ENCODE measurements around the gene THYN1. TPM values are rescaled to one million over a fixed set of nuclear protein-coding genes. Genes with fewer than 3 reads are reported as not detected.
"Not testable (repeated sequence)": the region's sequence is repeated elsewhere in the genome, so short reads cannot be mapped to it uniquely, and the experiment has no call there.

The THYN1 gene
- total RNA-seq, 1 donor from 2014 or later, result 33.7 TPM

DNA sequence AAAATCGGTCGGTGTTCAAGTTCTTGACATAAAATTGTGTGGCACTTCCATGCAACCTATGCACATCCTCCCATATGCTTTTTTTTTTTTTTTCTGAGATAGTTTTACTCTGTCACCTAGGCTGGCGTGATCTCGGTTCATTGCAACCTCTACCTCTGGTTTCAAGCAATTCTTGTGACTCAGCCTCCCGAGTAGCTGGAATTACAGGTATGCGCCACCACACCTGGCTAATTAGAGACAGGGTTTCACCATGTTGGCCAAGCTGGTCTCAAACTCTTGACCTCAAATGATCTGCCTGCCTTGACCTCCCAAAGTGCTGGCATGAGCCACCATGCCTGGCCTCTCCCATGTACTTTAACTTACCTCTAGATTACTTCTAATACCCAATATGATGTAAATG is 38.0 kb upstream of the THYN1 start:
- Histone ChIP-seq H3K36me3 (no peaks in the 10 kb centered on the region), H3K27me3 (ENCODE audit: low read depth) (no peaks in the 10 kb centered on the region), H3K27ac (no peak overlapping the region), H3K4me1 (no peaks in the 10 kb centered on the region), H3K9me3 (no peaks in the 10 kb centered on the region), H3K4me3 (no peak overlapping the region)
- no peak for DNase-seq
- TF ChIP-seq, protein P1, sequence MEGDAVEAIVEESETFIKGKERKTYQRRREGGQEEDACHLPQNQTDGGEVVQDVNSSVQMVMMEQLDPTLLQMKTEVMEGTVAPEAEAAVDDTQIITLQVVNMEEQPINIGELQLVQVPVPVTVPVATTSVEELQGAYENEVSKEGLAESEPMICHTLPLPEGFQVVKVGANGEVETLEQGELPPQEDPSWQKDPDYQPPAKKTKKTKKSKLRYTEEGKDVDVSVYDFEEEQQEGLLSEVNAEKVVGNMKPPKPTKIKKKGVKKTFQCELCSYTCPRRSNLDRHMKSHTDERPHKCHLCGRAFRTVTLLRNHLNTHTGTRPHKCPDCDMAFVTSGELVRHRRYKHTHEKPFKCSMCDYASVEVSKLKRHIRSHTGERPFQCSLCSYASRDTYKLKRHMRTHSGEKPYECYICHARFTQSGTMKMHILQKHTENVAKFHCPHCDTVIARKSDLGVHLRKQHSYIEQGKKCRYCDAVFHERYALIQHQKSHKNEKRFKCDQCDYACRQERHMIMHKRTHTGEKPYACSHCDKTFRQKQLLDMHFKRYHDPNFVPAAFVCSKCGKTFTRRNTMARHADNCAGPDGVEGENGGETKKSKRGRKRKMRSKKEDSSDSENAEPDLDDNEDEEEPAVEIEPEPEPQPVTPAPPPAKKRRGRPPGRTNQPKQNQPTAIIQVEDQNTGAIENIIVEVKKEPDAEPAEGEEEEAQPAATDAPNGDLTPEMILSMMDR (IDR thresholded peaks at IDR 0.05), result no peak
- intact Hi-C loops (cut with DNase I), result no loop called here
- no peak for ATAC-seq

DNA sequence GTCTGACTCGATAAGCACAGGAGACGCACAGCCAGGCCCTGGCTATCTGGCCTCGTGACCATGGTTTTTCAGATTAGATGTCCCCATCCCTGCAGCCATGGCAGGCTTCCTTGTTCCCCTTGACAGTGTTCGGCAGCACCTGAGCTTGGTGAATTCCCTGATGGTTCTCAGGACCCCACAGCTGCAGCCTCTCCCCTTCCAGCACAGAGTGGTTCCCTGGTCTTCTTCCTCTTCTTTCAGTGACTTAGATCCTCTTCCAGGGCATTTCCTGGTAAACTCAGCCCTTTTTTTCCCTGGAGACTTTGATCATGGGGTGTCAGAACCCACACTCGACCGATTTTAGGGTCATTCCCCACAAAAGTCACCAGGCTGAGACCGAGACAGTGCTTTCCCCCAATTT is 37.5 kb upstream of the THYN1 start:
- DNase-seq (no peak), ATAC-seq (no peak)
- Histone ChIP-seq H3K27ac (no peak overlapping the region), H3K27me3 (ENCODE audit: low read depth) (no peaks in the 10 kb centered on the region), H3K4me3 (no peak overlapping the region), H3K4me1 (no peaks in the 10 kb centered on the region), H3K36me3 (no peaks in the 10 kb centered on the region), H3K9me3 (no peaks in the 10 kb centered on the region)
- TF ChIP-seq, protein P1 (IDR thresholded peaks at IDR 0.05), result no peak
- intact Hi-C loops (cut with DNase I), result no loop called here

DNA sequence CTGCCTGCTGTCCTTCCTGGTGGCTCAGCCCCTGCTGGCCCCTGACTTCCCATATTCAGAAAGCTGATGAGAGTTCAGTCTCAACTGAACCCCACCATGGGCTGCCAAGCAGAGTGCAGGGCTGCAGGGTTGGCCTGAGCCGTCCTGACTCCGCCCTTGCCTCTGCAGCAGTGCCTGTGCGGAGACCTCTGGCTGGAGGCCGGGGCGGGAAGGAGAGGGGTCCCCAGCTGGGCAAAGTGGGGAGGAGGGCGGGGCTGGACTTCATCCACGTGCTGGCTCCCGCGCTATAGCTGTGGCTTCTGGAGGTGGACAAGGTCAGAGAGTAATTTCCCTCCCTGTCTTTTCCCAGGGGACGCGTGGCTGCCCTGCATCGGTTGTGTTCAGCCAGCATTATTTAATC is 36.6 kb upstream of the THYN1 start:
- DNase-seq, result no peak
- Histone ChIP-seq H3K36me3 (no peaks in the 10 kb centered on the region), H3K27me3 (ENCODE audit: low read depth) (no peaks in the 10 kb centered on the region), H3K27ac (no peak overlapping the region), H3K9me3 (no peaks in the 10 kb centered on the region), H3K4me3 (no peak overlapping the region), H3K4me1 (no peaks in the 10 kb centered on the region)
- intact Hi-C loops (cut with DNase I), result no loop called here
- TF ChIP-seq, protein P1 (IDR thresholded peaks at IDR 0.05), result no peak
- ATAC-seq, result peak in 1 of 2 donors; percentile 47

DNA sequence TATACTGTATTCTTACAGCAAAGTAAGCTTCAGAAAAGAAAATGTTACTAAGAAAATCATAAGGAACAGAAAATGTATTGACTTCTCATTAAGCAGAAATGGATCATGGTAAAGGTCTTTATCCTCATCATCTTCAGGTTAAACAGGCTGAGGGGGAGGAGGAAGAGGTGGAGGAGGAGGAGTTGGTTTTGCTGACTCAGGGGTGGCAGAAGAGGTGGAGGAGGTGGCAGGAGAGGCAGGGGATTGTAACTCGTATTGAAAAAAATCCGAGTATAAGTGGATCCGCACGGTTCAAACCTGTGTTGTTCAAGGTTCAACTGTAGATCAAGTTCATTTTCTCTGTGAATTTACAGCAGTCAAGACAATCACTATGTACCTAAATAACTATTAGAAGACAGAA is 36.0 kb upstream of the THYN1 start:
- Histone ChIP-seq H3K36me3 (no peaks in the 10 kb centered on the region), H3K27me3 (ENCODE audit: low read depth) (no peaks in the 10 kb centered on the region), H3K4me3 (no peak overlapping the region), H3K9me3 (no peaks in the 10 kb centered on the region), H3K27ac (no peak overlapping the region), H3K4me1 (no peaks in the 10 kb centered on the region)
- intact Hi-C loops (cut with DNase I), result no loop called here
- ATAC-seq (no peak), DNase-seq (no peak)
- TF ChIP-seq, protein P1 (IDR thresholded peaks at IDR 0.05), result no peak

DNA sequence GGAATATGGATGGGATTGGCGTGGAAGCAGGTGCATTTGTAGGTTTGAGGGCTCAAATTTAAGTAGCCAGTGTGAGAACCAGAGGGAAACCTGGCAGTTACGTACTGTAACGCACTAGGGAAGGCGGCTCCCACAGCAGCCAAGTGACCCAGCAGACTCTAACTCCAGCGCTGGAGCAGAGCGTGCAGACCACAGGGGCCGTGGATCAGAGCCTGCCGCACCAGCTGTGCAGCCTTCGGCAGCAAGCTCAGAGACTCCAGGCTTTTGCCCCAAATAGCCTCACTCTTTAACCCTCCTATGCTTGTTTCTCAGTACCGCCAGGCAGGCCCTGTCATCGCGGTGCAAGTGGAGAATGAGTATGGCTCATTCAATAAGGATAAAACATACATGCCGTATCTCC is 35.3 kb upstream of the THYN1 start:
- H3K9me3 ChIP-seq, result no peaks in the 10 kb centered on the region
- intact Hi-C loops (cut with DNase I), result no loop called here
- no peaks in the 10 kb centered on the region for H3K4me1 ChIP-seq
- TF ChIP-seq, protein P1 (IDR thresholded peaks at IDR 0.05), result no peak
- DNase-seq (no peak), ATAC-seq (no peak)
- no peaks in the 10 kb centered on the region for H3K36me3 ChIP-seq
- H3K27ac ChIP-seq, result no peak overlapping the region
- no peak overlapping the region for H3K4me3 ChIP-seq
- no peaks in the 10 kb centered on the region for H3K27me3 ChIP-seq (ENCODE audit: low read depth)

DNA sequence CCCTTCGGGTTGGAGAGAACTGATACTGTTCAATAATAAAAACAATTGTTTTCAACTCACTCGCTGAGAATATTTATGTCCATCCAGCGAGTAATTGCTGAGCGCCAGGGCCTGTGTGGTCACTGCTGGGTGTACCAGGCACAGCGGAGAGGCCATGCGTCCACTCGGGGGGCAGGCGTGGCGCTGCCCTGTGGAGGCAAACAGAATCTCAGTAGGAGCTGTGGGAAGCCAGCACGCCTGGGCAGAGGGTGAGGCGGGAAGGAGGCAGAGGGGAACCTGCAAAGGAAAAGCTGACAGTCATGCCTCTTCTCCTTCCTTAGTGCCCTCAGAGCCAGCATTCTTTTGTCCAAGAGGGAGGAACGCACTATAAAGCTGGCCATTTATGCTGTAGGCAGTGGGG is 34.4 kb upstream of the THYN1 start:
- intact Hi-C loops (cut with DNase I), result no loop called here
- TF ChIP-seq, protein P1 (IDR thresholded peaks at IDR 0.05), result no peak
- ATAC-seq (no peak), DNase-seq (no peak)
- H3K4me1 ChIP-seq, result no peaks in the 10 kb centered on the region
- H3K9me3 ChIP-seq, result no peaks in the 10 kb centered on the region
- no peak overlapping the region for H3K4me3 ChIP-seq
- no peaks in the 10 kb centered on the region for H3K36me3 ChIP-seq
- no peaks in the 10 kb centered on the region for H3K27me3 ChIP-seq (ENCODE audit: low read depth)
- H3K27ac ChIP-seq, result no peak overlapping the region

DNA sequence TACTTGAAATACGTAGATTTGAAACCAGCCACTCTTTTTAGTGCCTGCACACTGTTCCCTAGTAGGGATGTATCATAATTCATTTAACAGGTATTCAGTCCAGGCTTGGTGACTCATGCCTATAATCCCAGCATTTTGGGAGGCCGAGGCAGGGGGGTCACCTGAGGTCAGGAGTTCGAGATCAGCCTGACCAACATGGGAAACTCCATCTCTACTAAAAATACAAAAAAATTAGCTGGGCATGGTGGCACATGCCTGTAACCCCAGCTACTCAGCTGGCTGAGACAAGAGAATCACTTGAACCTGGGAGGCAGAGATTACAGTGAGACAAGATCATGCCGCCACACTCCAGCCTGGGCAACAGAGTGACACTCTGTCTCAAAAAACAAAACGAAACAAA is 31.2 kb upstream of the THYN1 start:
- H3K36me3 ChIP-seq; H3K4me3 ChIP-seq; DNase-seq; H3K27ac ChIP-seq; intact Hi-C loops (cut with DNase I); ATAC-seq; H3K4me1 ChIP-seq; H3K9me3 ChIP-seq: not testable (repeated sequence)
- peaks cover 13% of the 10 kb centered on the region for H3K27me3 ChIP-seq (ENCODE audit: low read depth)

Measured in lower lobe of right lung (tissue), 2 donors.